Tongue (tissue), 2 donors: ENCODE results near the gene KRT39. TPM values are rescaled to one million over a fixed set of nuclear protein-coding genes. Genes with fewer than 3 reads are reported as not detected.
"Not testable (repeated sequence)": the region's sequence is repeated elsewhere in the genome, so short reads cannot be mapped to it uniquely, and the experiment has no call there.

Experiments used
- DNase-seq: peaks from one replicate; pipeline ENCODE4 v3.0.0-alpha.2; 2015
- total RNA-seq: library from RNA; depleted of rRNA; stranded (reverse); fragments of >200 nt; gene quantifications from one replicate; pipeline ENCODE4 v1.2.3, GENCODE V29; 2014

Gene KRT39
- total RNA-seq, 1 donor from 2014 or later, result 1.8 TPM

GRCh38 chr17:40938981-40939380 lies 27.8 kb downstream of the KRT39 start:
- no peak for DNase-seq

GRCh38 chr17:40937384-40937819 lies 29.3 kb downstream of the KRT39 start, which contains the start of gene KRT23:
Gene KRT23 (minus strand): TSS chr17:40937646. CDS start chr17:40936603, 1,043 bp downstream.
- DNase-seq, result peak; percentile 41

- no peak for DNase-seq
Measured at GRCh38 chr17:40936976-40937375, 29.8 kb downstream of the KRT39 start.

- DNase-seq, result no peak
Measured at GRCh38 chr17:40936437-40936971, 30.2 kb downstream of the KRT39 start.

GRCh38 chr17:40935624-40936023 lies 31.1 kb downstream of the KRT39 start:
- no peak for DNase-seq

GRCh38 chr17:40932608-40933007 lies 34.1 kb downstream of the KRT39 start:
- peak; percentile 46 for DNase-seq

- no peak for DNase-seq
Measured at GRCh38 chr17:40931311-40931710, 35.4 kb downstream of the KRT39 start.

- DNase-seq, result no peak
Measured at GRCh38 chr17:40926341-40926740, 40.4 kb downstream of the KRT39 start.

- no peak for DNase-seq
Measured at GRCh38 chr17:40922239-40922638, 44.5 kb downstream of the KRT39 start.

GRCh38 chr17:40921026-40921425 lies 45.7 kb downstream of the KRT39 start:
- DNase-seq, result peak; percentile 12

- not testable (repeated sequence) for DNase-seq
Measured at GRCh38 chr17:40917116-40917515, 49.6 kb downstream of the KRT39 start.

GRCh38 chr17:40916366-40916765 lies 50.4 kb downstream of the KRT39 start:
- no peak for DNase-seq

- no peak for DNase-seq
Measured at GRCh38 chr17:40915721-40916256, 51.0 kb downstream of the KRT39 start.

GRCh38 chr17:40915199-40915661 lies 51.5 kb downstream of the KRT39 start:
- DNase-seq, result no peak

- no peak for DNase-seq
Measured at GRCh38 chr17:40914075-40914855, 52.5 kb downstream of the KRT39 start.

- DNase-seq, result no peak
Measured at GRCh38 chr17:40912486-40913210, 54.1 kb downstream of the KRT39 start.

- peak; percentile 77 for DNase-seq
Measured at GRCh38 chr17:40910441-40910841, 56.3 kb downstream of the KRT39 start.

GRCh38 chr17:40909755-40910154 lies 57.0 kb downstream of the KRT39 start:
- DNase-seq, result peak; percentile 15

GRCh38 chr17:40909351-40909750 lies 57.4 kb downstream of the KRT39 start:
- peak; percentile 94 for DNase-seq
